Tibial nerve (tissue), 3 donors: Measurements from ENCODE around the gene KAZN.

Experiments used
- CTCF ChIP-seq, 5 experiments: fragments of 200-600 bp in 3 of 5; fragments of 450-650 bp in 2 of 5; sonication (generic) in 3 of 5; IDR thresholded peaks; one replicate each; pipeline ENCODE4 v1.5.1; 2016 to 2019; ENCODE audit warnings: antibody characterized with exemption in 5 of 5, mild to moderate bottlenecking in 3 of 5, moderate library complexity in 2 of 5
- POLR2A ChIP-seq, 2 donors: fragments of 450-650 bp; IDR thresholded peaks; one replicate each; pipeline ENCODE4 v1.6.1; 2017; ENCODE audit warnings: antibody characterized with exemption in 2 of 2, mild to moderate bottlenecking in 2 of 2, moderate library complexity in 2 of 2

- no peak for TF ChIP-seq POLR2A (IDR thresholded peaks at IDR 0.05)
- no peak for TF ChIP-seq CTCF (IDR thresholded peaks at IDR 0.05)
Observed at GRCh38 chr1:14750490-14750889, 152.0 kb downstream of the KAZN start.
